ENCODE results near the gene CRYBB3.
A peak's percentile ranks its signal among the peaks of the same experiment; 100 is the strongest.

The CRYBB3 gene

DNA sequence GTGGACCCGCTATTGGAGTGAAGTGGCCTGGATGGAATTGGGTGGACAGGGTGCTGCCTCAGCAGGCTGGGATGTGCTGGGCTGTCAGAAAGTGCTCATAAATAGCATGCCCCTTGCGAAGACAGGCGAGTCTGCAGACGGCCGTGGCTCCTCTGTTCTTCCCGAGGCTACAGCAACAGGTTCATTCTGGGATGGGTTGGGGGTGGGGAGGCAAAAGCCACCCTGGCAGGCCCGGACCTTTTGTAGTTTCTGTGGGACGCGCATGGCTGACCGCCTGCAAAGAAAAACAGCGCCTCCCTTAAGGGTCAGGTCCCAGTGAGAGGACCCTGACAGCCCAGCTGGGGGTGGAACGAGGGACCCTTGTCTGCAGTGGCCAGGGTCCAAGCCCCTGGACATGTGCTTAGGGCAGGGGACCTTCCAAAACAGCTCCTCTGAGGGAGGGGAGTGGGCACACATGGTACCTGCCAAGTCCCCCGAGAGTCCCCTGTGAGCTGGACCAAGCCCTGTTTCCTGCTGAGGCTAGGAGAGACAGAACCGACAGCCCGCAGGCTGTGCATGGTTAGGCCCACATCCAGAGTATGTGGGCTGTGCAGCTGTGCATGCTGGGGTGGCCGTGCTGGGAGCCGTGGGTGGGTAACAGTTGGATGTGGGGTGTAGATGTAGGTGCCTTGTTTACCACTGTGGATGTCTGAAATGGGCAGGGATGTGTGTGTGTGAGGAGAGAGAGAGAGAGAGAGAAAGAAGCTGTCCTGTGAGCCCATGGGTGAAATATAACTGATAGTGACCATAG is at the start of gene CRYBB3:
CRYBB3 (plus strand) TSS at position 128 of the 790 bp plus-strand sequence. CDS start 1,539 bp downstream, outside the sequence.
- DNase-seq (ENCODE audit: low spot score) = no peak

DNA sequence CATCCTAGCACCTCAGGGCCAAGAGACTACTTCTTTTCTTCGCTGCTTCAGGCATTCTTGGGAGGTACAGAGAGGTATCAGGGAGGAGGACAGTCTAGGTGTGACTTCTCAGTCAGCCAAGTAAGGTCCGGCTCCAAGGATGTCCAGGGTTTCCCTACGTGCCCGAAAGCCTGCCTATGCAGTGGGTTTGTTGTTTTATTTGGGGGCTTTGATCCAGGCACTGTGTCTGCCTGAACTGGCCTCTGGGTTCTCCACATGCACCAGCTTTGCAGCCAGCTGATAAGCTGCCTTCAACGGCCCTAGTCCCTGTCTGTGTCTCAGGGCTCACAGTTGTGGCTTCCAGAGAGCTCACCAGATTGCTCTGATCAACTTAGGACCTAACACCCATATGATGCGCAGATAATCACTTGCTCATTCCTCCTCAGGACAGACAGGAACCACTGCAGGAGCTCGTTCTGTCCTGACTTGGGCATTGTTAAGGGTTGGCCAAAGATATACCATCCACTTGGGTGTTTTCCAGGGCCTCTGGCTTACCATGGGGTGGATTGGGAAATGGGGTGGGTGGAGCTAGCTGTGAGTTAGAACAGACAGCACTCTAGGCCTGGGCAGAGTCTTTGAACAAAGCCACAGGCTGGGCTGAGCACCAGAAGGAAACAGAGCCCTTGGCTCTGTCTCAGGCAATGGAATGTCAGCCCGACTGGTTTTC is 45.5 kb upstream of the CRYBB3 start:
- DNase-seq (ENCODE audit: low spot score) = peak; percentile 64

DNA sequence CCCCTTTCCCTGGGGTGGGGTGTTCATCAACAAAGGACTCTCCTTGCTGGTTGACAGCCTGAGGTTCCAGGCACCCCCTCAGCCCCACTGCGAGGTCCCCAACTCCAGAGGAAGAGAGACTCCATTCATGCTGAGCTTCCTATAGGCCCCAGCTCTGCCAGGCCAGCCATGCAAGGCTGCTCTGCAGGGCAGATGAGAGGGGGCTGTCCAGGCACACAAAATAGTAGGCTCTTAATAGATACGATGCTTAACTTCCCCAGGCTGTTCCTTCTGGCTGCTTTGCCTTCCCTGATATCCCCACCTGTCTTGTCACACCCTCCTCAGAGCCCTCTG is 45.0 kb upstream of the CRYBB3 start:
- DNase-seq (ENCODE audit: low spot score) = no peak

DNA sequence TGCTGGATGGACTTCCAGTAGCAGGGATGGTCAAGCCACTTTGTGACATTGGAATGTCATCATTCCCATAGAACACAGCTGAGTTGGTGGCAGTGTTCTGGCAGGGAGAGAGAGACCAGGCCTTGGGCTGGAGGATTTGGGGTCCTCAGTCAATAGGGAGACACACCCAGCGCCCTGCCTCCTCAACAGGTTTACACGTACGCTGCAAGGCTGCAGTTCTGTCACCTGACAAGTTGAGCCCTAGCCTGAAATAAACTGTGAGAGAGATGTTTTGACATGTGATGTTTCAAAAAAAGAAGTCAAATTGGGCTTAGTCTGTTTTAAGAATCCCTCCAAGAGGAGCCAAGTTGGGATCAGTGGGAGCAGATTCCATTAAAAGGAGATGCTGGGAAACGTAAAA is 42.9 kb upstream of the CRYBB3 start:
- no peak for DNase-seq (ENCODE audit: low spot score)

DNA sequence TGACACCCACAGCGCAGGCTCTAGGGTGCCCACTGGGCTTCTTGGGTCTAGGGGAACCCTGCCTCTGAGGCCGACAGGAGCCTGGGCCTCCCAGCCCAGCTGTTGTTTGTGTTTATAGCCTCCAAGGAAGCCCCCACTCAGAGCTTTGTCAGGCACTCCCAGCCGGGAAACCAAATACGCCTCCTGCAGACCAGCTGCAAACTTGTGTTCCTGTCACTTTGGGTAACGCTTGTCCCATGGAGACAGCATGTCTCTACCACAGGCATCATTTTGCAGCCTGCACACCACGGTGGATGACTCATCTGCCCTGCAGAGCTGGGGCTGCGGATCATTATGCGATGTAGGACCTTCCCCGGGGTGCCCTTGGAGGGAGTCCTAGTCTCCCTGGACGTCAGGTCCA is 40.6 kb upstream of the CRYBB3 start:
- DNase-seq (ENCODE audit: low spot score) = no peak

DNA sequence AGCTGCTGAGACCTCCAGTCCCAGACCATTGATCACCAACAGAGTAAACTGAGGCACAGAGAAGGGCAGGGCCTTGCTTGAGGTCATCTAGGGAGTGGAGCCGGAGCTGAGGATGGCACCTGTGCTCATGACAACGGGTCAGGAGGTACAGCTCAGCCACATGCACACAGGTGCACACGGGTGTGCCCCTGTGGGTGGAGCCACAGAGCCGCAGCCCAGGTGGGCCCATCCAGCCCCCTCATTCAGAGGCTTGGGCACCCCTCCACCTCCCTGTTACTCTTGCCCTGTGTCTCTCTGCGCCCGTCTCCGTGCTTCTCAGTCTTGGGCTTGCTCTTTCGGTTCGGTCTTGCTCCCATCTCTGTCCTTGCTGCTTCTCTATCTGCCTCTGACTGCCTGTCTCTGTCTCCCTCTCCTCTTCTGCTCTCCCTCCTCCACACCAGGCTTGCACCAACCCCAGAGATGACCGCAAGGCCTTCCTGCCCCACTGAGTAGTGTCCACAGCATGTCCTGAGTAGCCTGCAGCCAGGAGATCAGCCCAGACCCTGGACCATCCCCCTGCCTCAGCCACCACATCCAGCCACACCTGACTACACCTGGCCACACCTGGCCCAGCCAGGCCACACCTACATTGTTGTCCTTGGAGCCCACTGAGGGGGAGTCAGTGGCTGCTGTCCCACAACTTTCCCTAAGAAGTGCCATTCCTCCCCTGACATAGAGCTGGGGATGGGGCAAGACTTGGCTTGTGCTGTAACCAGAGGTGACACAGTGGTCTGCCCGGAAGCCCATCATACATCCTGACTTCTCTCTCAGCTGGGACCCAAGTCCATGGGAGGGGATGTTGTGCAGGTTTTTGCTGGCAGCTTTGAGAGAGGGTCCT is 39.3 kb upstream of the CRYBB3 start:
- DNase-seq (ENCODE audit: low spot score) = no peak

DNA sequence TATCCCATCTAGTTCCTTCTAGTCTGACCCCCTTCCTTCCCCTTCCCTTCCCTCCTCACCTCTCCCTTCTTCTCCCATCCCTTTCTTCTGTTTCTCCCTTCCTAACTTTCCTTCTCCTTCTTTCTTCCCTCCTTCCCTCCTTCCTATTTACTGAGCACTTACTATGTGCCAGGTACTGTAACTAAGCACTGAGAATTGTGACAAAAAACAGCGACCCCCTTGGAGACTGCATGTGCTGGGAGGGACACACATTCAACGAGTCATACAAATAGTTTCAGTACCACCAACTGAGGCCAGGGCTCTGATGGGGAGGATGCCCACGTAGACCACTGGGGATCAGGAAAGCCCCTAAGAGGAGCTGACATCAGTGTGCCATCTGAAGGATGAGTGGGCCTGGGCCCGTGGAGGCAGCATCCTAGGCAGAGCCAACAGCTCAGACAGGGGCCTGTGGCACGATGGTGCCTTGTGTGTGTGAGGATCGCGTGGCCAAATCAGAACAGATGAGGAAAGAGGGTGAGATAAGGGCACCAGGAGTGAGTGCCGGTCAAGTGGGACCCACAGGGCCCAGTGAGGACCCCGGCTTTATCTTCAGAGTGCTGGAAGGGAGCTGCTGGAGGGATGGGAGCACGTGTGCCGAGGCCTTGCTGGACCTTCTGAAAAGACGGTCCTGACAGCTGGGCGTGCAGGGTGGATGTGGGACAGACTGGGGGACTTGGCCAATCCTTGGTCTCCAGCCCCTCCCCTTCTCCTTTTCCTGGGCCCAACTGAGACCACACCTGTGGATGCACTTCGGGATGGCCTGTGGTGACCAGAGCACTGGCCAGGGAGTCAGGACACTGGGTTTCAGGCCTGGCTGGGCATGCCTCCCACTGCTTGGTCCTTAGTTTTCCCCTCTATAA is 38.4 kb upstream of the CRYBB3 start:
- DNase-seq (ENCODE audit: low spot score) = no peak

DNA sequence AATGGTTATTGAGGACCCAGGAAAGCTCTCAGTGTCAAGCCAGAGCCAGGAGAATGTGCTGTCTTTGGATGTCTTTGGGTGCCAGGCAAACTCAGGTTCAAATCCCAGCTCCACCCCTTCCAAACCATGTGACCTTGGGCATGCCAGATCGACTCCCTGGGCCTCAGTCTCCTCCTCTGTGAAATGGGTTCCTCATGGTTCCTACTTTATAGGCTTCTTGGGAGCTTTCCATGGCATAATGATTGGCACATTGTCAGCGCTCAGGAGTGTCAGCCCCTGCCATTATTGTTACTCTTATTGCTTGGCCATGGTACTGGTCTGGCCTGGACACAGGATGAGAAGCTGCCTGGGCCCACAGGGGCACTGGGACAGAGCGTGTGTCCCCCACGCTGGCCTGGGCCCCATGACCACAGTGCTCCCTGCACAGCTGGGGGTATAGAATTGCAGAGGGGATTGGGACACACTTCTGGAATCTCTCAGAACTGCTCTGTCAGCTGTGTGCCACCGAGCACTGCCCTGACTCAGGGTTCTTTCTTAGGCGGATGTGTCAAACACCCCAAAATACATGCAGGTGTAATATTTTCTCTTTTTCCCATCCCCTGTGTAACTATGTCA is 37.6 kb upstream of the CRYBB3 start:
- no peak for DNase-seq (ENCODE audit: low spot score)

DNA sequence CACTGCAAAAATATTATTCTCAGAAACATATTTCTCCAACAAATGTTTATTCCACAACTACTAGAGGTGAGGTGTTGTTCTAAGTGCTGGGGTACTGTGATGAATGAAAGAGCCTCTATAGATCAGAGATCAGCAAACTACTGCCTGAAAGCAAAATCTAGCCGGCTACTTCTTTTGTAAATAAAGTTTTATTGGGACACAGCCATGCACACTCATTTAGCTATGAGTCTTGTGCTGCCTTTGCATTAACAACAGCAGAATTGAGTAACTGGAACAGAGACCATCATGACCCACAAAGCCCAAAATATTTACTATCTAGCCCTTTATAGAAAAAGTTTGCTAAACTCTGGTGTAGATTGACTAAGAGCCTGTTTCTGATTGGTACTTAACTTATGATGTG is 37.1 kb upstream of the CRYBB3 start:
- no peak for DNase-seq (ENCODE audit: low spot score)

DNA sequence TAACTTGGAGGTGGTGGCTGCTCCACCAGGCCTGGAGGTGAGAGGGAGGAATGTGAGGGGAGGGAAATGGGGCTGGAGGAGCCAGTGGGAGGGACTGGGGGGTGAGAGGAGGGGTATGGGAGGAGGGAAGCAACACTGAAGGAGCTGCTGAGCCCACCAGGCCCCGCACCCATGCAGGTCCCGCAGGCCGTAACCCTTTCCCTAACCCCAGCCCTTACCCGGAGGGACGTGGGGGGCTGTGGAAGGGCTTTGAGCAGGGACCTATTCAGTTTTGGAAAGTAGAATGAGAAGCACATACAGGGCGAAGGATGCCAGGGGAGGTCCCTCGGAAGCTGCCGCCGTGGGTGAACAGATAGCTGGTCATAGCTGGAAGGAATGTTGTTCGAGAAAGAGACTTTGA is 33.9 kb upstream of the CRYBB3 start:
- no peak for DNase-seq (ENCODE audit: low spot score)

DNA sequence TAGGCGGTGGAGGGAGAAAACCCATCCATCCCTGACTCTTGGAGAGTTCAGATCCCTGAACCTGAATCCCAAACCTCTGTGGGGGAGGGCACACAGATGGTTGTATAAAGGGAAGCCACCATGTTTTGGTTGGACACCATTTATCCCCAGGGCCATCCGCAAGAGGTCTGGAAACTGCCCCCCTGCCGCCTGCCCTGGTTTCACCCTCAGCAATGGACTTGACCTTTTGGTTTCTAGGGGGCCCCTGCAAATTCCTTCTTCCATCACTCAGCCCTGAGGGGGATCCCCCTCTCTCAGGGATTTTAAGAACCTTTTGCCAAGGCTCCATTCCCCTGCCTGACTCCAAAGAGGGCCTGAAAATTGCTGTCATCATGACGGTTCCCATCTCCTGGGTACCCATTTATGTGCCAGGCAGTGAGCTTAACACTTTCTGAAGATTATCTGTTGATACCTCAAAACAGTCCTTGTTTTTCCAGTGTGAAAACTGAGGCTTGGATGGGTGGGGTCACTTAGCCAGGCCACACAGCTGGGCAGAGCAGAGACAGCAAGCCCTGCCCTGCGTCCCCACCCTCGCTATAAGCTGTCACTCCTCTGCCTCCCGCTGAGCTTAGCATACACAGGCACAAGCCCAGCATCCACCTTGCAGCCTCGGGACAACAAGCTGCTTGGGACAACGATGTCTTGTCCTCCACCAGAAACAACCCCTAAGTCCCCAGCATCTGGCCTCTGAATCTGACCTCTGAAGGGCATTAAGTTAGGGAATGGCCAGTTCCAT is 33.2 kb upstream of the CRYBB3 start:
- no peak for DNase-seq (ENCODE audit: low spot score)

DNA sequence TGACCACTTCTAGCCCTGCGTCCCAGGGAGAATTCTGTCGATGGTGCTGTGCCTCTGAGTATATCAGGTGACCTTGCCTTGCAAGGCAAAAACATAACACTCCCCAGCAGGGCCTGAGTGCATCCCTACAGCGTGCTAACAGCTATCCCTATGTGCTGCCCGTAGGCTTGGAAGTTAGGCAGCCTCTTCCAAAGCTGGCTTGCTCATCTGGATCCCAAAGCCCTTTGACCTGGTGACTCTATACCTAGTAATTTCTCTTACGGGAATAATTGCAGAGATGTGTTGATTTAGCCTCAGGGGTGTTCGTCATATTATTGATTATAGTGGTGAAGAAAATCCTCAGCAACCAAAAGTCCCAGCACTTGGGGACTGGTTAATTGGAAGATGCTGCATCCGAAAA is 32.6 kb upstream of the CRYBB3 start:
- no peak for DNase-seq (ENCODE audit: low spot score)

DNA sequence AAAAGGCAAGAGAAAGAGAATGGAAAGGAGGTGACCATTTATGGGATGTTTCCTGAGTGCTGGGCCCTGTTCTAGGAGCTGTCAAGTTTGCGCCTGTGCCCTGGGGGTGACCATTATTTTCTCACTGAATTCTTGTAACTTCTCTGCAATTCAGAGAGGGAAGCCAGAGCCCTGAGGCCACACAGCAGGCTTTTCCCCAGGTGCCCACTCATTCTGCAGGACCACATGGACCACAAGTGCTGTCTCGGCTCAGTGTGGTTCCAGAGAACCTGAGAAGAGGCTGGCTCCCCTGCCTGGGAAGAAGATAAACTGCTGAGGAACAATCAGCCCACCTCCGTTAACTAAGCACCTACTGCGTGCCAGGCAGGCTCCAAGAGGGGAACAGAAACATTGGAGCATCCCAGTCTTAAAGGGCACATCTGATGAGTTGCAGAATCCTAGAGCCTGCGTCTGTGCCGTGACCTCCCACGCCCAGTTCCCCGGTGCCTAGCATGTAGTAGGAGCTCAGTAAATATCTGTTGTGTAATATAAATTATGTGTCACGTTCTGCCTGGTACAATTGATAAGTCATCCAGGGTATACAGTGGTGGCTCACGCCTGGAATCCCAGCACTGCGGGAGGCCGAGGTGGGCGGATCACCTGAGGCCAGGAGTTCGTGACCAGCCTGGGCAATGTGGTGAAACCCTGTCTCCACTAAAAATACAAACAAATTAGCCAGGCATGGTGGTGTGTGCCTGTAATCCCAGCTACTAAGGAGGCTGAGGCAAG is 31.6 kb upstream of the CRYBB3 start:
- no peak for DNase-seq (ENCODE audit: low spot score)

DNA sequence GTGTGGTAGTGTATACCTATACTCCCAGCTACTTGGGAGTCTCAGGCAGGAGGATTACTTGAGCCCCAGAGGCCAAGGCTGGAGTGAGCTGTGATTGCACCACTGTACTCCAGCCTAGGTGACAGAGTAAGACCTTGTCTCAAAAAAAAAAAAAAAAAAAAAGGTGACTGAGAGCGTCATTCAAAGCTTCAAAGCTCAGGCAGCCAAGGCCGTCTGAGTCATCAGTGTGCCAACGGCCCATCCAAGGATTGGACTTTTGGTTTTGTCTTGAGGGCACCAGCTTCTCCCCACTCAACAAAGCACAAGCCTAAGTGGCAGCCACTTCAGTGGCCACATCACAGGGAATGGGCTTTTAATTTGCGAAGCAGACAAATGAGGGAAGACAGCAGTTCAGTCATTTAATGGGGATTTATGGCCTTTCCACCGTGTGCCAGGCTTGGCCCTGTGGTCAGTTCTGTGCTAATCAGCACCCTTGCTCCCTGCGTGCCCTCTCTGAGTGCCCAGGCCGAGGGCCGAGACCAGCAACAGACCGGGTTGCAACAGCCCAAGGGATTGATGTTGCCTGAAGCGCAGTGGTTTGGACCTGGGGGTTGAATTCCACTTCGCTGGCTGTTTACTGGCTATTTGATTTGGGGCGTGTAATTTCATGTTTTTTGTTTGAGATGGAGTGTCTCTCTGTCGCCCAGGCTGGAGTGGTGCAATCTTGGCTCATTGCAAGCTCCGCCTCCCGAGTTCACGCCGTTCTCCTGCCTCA is 30.2 kb upstream of the CRYBB3 start:
- DNase-seq (ENCODE audit: low spot score) = no peak

DNA sequence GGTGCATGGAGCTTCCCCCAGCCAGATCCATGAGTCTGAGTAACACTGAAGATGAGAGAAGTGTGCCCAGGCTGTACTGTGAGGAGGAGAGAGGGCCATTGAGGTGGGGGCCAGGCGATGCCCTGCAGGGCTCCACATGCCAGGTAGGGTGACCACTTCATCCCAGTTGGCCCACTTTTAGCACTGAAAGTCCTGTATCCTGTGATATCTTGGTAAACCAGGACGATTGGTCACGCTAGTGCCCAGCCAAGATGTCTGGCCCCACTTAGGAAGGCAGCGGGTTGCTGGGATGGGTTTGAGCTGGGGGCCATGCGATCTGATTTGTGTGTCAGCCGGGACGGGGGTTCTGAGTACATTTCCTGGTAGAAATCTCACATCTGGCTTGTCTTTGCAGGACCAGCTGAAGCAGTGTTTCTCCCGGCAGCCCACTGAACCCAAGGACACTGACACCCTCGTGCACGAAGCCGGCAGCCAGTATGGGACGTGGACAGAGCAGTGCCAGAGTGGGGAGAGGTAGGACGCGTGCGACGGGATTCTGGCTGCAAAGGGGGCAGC is 29.2 kb upstream of the CRYBB3 start:
- DNase-seq (ENCODE audit: low spot score) = no peak

DNA sequence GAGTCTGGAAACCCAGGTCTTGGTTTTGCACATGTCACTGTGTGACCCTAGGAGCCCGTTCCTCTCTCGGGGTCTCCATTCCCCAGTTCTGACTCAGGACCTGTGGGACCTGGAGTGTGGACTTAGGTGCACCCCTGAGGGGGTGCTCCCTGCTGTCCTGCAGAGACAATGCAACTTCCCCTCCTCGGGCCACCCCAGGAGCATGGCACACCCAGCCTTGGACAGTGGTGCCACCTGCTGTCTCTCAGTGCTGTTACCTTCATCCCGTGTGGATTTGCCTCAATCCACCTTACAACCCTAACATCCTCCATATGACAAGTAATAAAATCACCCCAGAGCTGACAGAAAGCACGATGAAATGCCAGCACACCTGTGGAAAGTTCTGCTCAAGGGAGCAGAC is 27.5 kb upstream of the CRYBB3 start:
- no peak for DNase-seq (ENCODE audit: low spot score)

DNA sequence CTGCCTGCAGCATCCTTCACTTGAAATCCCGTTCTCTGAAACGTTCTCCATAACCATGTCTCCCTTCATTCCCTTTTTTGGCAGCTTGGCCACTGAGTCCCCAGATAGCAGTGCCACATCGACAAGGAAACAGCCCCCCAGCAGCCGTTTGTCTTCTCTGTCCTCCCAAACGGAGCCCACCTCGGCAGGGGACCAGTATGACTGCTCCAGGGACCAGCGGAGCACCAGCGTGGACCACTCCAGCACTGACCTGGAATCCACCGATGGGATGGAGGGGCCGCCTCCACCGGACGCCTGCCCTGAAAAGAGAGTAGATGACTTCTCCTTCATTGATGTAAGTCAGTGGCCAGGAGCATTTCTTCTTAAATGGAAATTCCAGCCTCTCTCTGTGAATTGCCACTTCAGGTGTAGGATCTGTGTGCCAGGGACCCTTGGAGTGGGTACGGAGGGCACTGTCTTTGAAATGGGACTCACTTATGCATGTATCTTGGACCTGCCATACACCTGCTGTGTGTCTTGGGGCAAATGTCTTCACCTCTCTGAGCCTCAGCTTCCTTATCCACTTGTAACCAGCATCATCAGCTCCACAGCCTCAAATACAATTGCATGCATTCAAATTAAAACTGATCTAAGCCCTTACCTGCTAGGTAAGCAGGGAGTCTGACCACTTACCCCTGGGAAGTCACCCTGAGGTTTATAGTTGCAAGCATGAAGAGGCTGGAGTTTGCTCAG is 25.3 kb upstream of the CRYBB3 start:
- DNase-seq (ENCODE audit: low spot score) = no peak

DNA sequence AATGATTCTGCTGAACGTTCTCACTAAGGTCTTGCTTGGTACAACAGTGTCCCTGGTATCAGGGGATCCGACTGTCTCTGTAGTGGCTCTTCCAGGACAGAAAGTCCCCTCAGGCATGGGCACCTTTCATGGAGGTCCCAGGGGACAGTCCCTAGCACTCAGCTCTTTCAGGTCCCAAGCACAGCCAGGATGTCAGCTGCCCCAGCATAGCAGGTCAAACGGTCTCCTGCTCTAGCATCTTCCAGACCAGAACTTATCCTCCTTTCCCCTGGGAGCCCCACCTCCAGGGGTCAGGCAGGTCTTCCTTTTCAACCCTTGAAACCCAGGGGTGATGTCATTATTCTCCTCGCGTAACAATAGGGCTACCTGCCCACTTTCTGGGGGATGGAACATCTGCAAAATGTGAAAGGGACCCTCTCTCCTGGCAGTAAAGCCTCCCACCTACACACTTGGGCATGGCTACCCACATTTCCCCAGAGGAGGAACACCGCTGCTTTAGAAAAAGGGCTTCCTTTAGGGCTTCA is 24.7 kb upstream of the CRYBB3 start:
- DNase-seq (ENCODE audit: low spot score) = no peak

All from iPS-NIHi11 (cell line).